Testis (tissue), 3 donors: ENCODE results near the gene CHST5. TPM values are rescaled to one million over a fixed set of nuclear protein-coding genes. Genes with fewer than 3 reads are reported as not detected.
"Not testable (repeated sequence)": the region's sequence is repeated elsewhere in the genome, so short reads cannot be mapped to it uniquely, and the experiment has no call there.

Experiments used
- DNase-seq: peaks from one replicate; pipeline ENCODE4 v3.0.0-alpha.2; 2019
- H3K27ac ChIP-seq, 2 donors: fragments of 200-600 bp; sonication (generic); one replicate each; pipeline ENCODE4 v1.5.1; 2019
- H3K27me3 ChIP-seq: fragments of 200-600 bp; sonication (generic); one replicate; pipeline ENCODE4 v1.5.1; 2019
- H3K36me3 ChIP-seq: fragments of 200-600 bp; sonication (generic); one replicate; pipeline ENCODE4 v1.5.1; 2017; ENCODE audit warnings: low read depth; ENCODE audit errors: missing control alignments
- H3K4me1 ChIP-seq: fragments of 200-600 bp; sonication (generic); one replicate; pipeline ENCODE4 v1.5.1; 2019
- H3K4me3 ChIP-seq, 2 donors: fragments of 200-600 bp; sonication (generic); one replicate each; pipeline ENCODE4 v1.5.1; 2017 to 2019
- H3K9me3 ChIP-seq: fragments of 200-600 bp; sonication (generic); one replicate; pipeline ENCODE4 v1.5.1; 2017
- POLR2A ChIP-seq: fragments of 450-650 bp; IDR thresholded peaks from one replicate; pipeline ENCODE4 v1.6.1; 2017; ENCODE audit warnings: antibody characterized with exemption, mild to moderate bottlenecking, moderate library complexity
- WGBS, 2 donors: methylation state at CpG; one replicate each; pipeline ENCODE4 v1.1.5; 2018; 5-methylcytosine and 5-hydroxymethylcytosine counted together
- intact Hi-C: fragments of 100-400 bp; cut with DNase I; formaldehyde crosslinking; loops from one replicate; pipeline ENCODE4 v1.15.1; 2023; ENCODE audit warnings: low total_unique reads
- polyA plus RNA-seq: library from polyadenylated mRNA; stranded (reverse); fragments of 350-450 nt; fragmentation: Illumina TruSeq; extraction: RNeasy Lipid Tissue Mini Kit (QIAGEN cat#74804); gene quantifications from one replicate; pipeline ENCODE4 v1.2.3, GENCODE V29; 2014; ENCODE audit warnings: low read depth, low replicate concordance; ENCODE audit not compliant: insufficient read depth
- total RNA-seq, 2 donors: library from RNA; depleted of rRNA; stranded (reverse); fragments of >200 nt; gene quantifications; one replicate each; pipeline ENCODE4 v1.2.3, GENCODE V29; 2016
- TF ChIP-seq, protein P1 (sequence below), 3 experiments: fragments of 450-650 bp in 2 of 3; fragments of 200-600 bp in 1 of 3; sonication (generic) in 1 of 3; IDR thresholded peaks; one replicate each; pipeline ENCODE4 v1.5.1; 2016 to 2019; ENCODE audit warnings: antibody characterized with exemption in 3 of 3, mild to moderate bottlenecking in 2 of 3, moderate library complexity in 1 of 3

The CHST5 gene
- total and polyA plus RNA-seq, 3 donors from 2014 or later: 0.26 to 0.74 (median 0.55) TPM

DNA sequence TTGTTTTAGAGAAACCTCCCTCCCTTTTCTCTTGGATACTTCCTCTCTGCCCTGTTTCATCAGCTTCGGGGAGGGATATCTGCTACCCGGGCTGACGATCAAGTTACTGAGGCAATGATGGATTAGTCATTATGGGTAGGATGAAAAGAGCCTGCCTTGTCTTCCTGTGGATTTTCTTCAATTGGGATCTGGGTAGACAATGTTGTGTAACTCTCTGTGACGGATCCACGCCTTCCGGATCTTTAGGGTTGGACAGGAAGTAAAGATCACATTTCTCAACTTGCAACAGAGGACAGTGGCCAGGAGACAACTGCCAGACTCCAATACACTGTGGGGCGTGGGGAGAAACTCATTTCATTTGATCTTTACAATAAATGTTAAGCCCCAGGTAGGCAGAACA, 29.3 kb downstream of the CHST5 start:
- no peak overlapping the region for H3K27ac ChIP-seq
- WGBS, 2 donors: 51 to 61% methylated on average over 7 of the region's 7 CpGs
- no peak overlapping the region for H3K4me3 ChIP-seq
- no peaks in the 10 kb centered on the region for H3K27me3 ChIP-seq
- intact Hi-C loops: no loop called here
- H3K36me3 ChIP-seq: no peaks in the 10 kb centered on the region
- H3K4me1 ChIP-seq: no peaks in the 10 kb centered on the region
- TF ChIP-seq, protein P1, sequence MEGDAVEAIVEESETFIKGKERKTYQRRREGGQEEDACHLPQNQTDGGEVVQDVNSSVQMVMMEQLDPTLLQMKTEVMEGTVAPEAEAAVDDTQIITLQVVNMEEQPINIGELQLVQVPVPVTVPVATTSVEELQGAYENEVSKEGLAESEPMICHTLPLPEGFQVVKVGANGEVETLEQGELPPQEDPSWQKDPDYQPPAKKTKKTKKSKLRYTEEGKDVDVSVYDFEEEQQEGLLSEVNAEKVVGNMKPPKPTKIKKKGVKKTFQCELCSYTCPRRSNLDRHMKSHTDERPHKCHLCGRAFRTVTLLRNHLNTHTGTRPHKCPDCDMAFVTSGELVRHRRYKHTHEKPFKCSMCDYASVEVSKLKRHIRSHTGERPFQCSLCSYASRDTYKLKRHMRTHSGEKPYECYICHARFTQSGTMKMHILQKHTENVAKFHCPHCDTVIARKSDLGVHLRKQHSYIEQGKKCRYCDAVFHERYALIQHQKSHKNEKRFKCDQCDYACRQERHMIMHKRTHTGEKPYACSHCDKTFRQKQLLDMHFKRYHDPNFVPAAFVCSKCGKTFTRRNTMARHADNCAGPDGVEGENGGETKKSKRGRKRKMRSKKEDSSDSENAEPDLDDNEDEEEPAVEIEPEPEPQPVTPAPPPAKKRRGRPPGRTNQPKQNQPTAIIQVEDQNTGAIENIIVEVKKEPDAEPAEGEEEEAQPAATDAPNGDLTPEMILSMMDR (IDR thresholded peaks at IDR 0.05): no peak
- TF ChIP-seq POLR2A: no peak
- H3K9me3 ChIP-seq: no peaks in the 10 kb centered on the region
- no peak for DNase-seq

DNA sequence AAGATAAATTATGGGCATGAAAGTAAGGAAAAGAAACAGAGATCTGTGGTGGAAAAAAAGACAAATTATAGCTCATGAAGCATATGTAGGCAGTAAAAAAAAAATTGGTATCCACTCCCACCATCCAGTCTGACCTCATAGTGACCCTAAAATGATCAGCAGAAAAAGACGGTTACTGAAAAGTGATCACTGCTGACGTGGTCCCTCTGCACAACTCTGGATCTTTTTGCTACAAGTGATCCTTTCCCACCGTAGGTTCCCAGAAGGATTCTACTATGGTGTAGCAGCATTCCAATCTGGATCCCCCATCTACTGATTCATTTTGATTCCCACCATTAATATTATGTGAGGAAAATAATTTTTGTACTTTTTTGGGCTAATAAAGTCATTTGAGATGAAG, 29.8 kb downstream of the CHST5 start:
- Histone ChIP-seq H3K9me3 (no peaks in the 10 kb centered on the region), H3K27me3 (no peaks in the 10 kb centered on the region), H3K4me3 (no peak overlapping the region), H3K36me3 (no peaks in the 10 kb centered on the region), H3K27ac (no peak overlapping the region), H3K4me1 (no peaks in the 10 kb centered on the region)
- 83 to 90% methylated on average over 3 of the region's 3 CpGs for WGBS, 2 donors
- TF ChIP-seq, protein P1 (IDR thresholded peaks at IDR 0.05): no peak
- TF ChIP-seq POLR2A: no peak
- DNase-seq: no peak
- intact Hi-C loops: no loop called here

DNA sequence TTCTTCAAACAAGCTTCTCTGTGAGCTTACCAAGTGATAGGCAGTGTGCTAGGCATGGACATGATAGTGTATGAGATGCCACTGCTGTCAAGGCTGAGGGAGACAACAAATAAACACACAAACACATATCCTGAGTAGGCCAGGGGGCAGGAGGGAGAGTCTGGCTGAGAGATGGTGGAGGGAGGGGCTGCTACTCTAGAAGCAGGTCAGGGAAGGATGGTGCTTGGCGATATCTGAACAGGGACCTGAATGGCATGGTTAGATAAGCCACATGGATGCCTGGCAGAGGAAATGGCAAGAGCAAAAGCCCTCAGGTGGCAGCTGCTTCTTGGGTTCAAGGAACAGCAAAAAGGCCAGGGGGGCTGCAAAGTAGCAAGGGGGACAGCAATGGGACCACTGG, 32.1 kb downstream of the CHST5 start:
- H3K27me3 ChIP-seq: no peaks in the 10 kb centered on the region
- H3K4me1 ChIP-seq: no peaks in the 10 kb centered on the region
- no peaks in the 10 kb centered on the region for H3K9me3 ChIP-seq
- H3K36me3 ChIP-seq: no peaks in the 10 kb centered on the region
- WGBS, 2 donors: 90 to 91% methylated on average over 1 of the region's 1 CpG
- no peak overlapping the region for H3K27ac ChIP-seq
- intact Hi-C loops: no loop called here
- no peak for DNase-seq
- H3K4me3 ChIP-seq: no peak overlapping the region
- no peak for TF ChIP-seq POLR2A
- TF ChIP-seq, protein P1 (IDR thresholded peaks at IDR 0.05): no peak

DNA sequence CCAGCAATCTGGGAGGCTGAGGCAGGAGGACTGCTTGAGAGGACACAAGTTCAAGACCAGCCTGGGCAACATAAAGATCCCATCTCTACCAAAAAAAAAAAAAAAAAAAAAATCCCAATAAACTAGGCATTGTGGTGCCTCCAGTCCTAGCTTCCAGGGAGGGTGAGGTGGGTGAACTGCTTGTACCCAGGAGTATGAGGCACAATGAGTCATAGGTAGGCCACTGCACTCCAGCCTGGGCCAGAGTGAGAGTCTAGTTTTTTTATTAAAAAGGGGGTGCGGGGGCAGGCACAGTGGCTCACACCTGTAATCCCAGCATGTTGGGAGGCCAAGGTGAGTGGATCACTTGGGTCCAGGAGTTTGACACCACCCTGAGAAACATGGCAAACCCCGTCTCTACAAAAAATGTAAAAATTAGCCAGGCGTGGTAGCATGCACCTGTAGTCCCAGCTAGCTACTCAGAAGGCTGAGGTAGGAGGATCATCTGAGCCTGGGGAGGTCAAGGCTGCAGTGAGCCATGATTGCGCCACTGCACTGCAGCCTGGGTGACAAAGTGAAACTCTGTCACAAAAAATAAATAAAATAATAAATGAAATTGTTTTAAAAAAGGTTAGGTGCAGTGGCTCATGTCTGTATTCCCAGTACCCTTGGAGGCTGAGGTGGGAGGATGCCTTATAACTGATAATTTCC, 32.8 kb downstream of the CHST5 start:
- WGBS, 2 donors: 93 to 96% methylated on average over 4 of the region's 4 CpGs
- H3K27me3 ChIP-seq: no peaks in the 10 kb centered on the region
- H3K36me3 ChIP-seq: no peaks in the 10 kb centered on the region
- intact Hi-C loops: no loop called here
- H3K4me3 ChIP-seq: no peak overlapping the region
- no peak for DNase-seq
- no peak overlapping the region for H3K27ac ChIP-seq
- H3K9me3 ChIP-seq: no peaks in the 10 kb centered on the region
- H3K4me1 ChIP-seq: no peaks in the 10 kb centered on the region
- TF ChIP-seq, protein P1 (IDR thresholded peaks at IDR 0.05): no peak
- no peak for TF ChIP-seq POLR2A

DNA sequence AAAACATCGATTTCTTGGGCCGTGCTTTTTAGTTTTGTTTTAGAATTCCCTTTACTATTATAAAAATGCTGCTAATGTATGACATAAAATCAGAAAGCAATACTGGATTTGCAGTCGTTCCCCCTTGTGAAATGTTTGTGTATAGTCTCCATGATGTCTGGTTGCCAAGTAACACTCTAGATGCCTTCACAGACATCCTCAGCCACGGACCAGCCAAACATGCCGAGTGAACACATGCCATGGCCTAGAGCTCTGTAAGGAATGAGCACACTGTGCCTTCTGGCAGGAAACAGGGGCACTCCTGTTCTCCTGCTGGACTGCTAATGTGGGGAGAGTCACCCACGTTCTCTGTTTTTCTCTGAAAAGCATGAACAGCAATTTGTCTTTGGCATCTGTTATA, 34.1 kb downstream of the CHST5 start:
- DNase-seq, H3K27me3 ChIP-seq, H3K36me3 ChIP-seq, intact Hi-C loops, H3K4me3 ChIP-seq, H3K27ac ChIP-seq, H3K4me1 ChIP-seq, H3K9me3 ChIP-seq: not testable (repeated sequence)
- 56 to 63% methylated on average over 6 of the region's 6 CpGs for WGBS, 2 donors
